H1 (cell line): ENCODE measurements around the gene C6orf52. TPM values are rescaled to one million over a fixed set of nuclear protein-coding genes. Genes with fewer than 3 reads are reported as not detected.

Experiments
- CTCF ChIA-PET: fragments of 300-600 bp; sonication (Branson Sonifier 250); formaldehyde crosslinking; loops from one replicate; lab custom pipeline; 2021; ENCODE audit not compliant: partially characterized antibody; lab: Charles Lee
- POLR2A ChIA-PET: fragments of 300-600 bp; sonication (Branson Sonifier 250); formaldehyde crosslinking; loops from one replicate; lab custom pipeline; 2021; ENCODE audit warnings: inconsistent platforms; ENCODE audit not compliant: partially characterized antibody; lab: Charles Lee
- DNase-seq, 2 experiments: peaks; one replicate each; pipeline versions ENCODE4 v3.0.0 to v3.0.0-alpha.2; 2010 to 2022; ENCODE audit warnings: low spot score in 2 of 2, low read depth in 1 of 2, mixed read lengths in 1 of 2
- FAIRE-seq: peaks from 2 replicates; lab custom pipeline; 2011; peaks lifted over from hg19 to GRCh38; lab: Jason Lieb, UNC
- H2AFZ ChIP-seq: 2 replicates; pipeline ENCODE4 v1.8.1; 2012; ENCODE audit warnings: low read length, inconsistent platforms
- H2AK5ac ChIP-seq: 2 replicates; pipeline ENCODE4 v1.6.1; 2013; ENCODE audit warnings: low read depth, low read length
- H2BK120ac ChIP-seq: replicated peaks from 2 replicates; pipeline ENCODE3; 2013; ENCODE audit warnings: low read depth, low read length, inconsistent platforms
- H2BK12ac ChIP-seq: 2 replicates; pipeline ENCODE4 v1.6.1; 2013; ENCODE audit warnings: low read depth, low read length
- H2BK15ac ChIP-seq: 2 replicates; pipeline ENCODE4 v1.6.1; 2013; ENCODE audit warnings: low read length
- H2BK20ac ChIP-seq: 2 replicates; pipeline ENCODE4 v1.6.1; 2013; ENCODE audit warnings: low read length
- H2BK5ac ChIP-seq: 2 replicates; pipeline ENCODE4 v1.6.1; 2013; ENCODE audit warnings: low read depth, low read length
- H3K14ac ChIP-seq: 2 replicates; pipeline ENCODE4 v1.6.1; 2013; ENCODE audit warnings: inconsistent platforms; ENCODE audit not compliant: insufficient read length
- H3K18ac ChIP-seq: 2 replicates; pipeline ENCODE4 v1.6.1; 2013; ENCODE audit warnings: low read length; ENCODE audit errors: extremely low read depth
- H3K23ac ChIP-seq: 2 replicates; pipeline ENCODE4 v1.6.1; 2013; ENCODE audit warnings: inconsistent platforms; ENCODE audit not compliant: insufficient read length
- H3K23me2 ChIP-seq: 2 replicates; pipeline ENCODE4 v1.6.1; 2013; ENCODE audit warnings: low read depth, low read length
- H3K27ac ChIP-seq: 2 replicates; pipeline ENCODE4 v1.6.1; 2011; ENCODE audit warnings: low read depth, low read length, inconsistent platforms
- H3K27me3 ChIP-seq, 4 experiments: replicated peaks in 1 of 4; 1 replicate in 1 of 4; 2 replicates in 3 of 4; pipeline versions ENCODE4 v1.6.1 to v1.8.1; 2011 to 2013; ENCODE audit warnings: low read length in 3 of 4, mild to moderate bottlenecking in 3 of 4, inconsistent platforms in 2 of 4, mixed read lengths in 2 of 4, moderate library complexity in 1 of 4; ENCODE audit not compliant: control insufficient read depth in 3 of 4, insufficient read depth in 3 of 4; ENCODE audit errors: extremely low read depth in 1 of 4
- H3K36me3 ChIP-seq, 4 experiments: 2 replicates each; pipeline versions ENCODE4 v1.6.1 to v1.8.1; 2011 to 2013; ENCODE audit warnings: mild to moderate bottlenecking in 4 of 4, low read length in 3 of 4, moderate library complexity in 2 of 4, control low read depth in 1 of 4, inconsistent platforms in 1 of 4; ENCODE audit not compliant: insufficient read depth in 4 of 4, control insufficient read depth in 2 of 4
- H3K4ac ChIP-seq: replicated peaks from 2 replicates; pipeline ENCODE3; 2013; ENCODE audit warnings: low read length, low read depth, mixed read lengths, inconsistent platforms; ENCODE audit not compliant: insufficient read length
- H3K4me1 ChIP-seq, 4 experiments: replicated peaks in 1 of 4; 1 replicate in 1 of 4; 2 replicates in 3 of 4; pipeline versions ENCODE4 v1.6.1 to v1.8.1; 2011 to 2013; ENCODE audit warnings: low read length in 3 of 4, inconsistent platforms in 2 of 4, mixed read lengths in 1 of 4; ENCODE audit not compliant: insufficient read depth in 4 of 4, control insufficient read depth in 3 of 4
- H3K4me2 ChIP-seq, 2 experiments: 2 replicates each; pipeline versions ENCODE4 v1.6.1 to v1.8.1; 2011 to 2013; ENCODE audit warnings: low read depth in 2 of 2, low read length in 2 of 2, control low read depth in 1 of 2, inconsistent platforms in 1 of 2, mild to moderate bottlenecking in 1 of 2; ENCODE audit not compliant: insufficient read depth in 1 of 2
- H3K4me3 ChIP-seq, 4 experiments: fragments of 200-600, 300-600 bp in 1 of 4; sonication (generic), shearing (Covaris generic), sonication (Bioruptor Twin) in 1 of 4; 2 replicates each; pipeline versions ENCODE4 v1.5.1 to v1.8.1; 2011 to 2016; ENCODE audit warnings: low read length in 4 of 4, low read depth in 3 of 4, control low read depth in 2 of 4, inconsistent platforms in 2 of 4, mild to moderate bottlenecking in 2 of 4, mixed read lengths in 1 of 4, moderate library complexity in 1 of 4; ENCODE audit not compliant: insufficient read depth in 2 of 4; ENCODE audit errors: extremely low read depth in 1 of 4
- H3K56ac ChIP-seq: replicated peaks from 2 replicates; pipeline ENCODE3; 2013; ENCODE audit warnings: low read depth, mild to moderate bottlenecking, mixed read lengths, low read length, inconsistent platforms; ENCODE audit not compliant: insufficient read length
- H3K79me1 ChIP-seq: 2 replicates; pipeline ENCODE4 v1.6.1; 2013; ENCODE audit warnings: low read depth, low read length, control low read depth
- H3K79me2 ChIP-seq, 2 experiments: 2 replicates each; pipeline versions ENCODE4 v1.6.1 to v1.8.1; 2012 to 2013; ENCODE audit warnings: low read length in 2 of 2, mild to moderate bottlenecking in 2 of 2, inconsistent platforms in 1 of 2; ENCODE audit not compliant: insufficient read depth in 2 of 2, control insufficient read depth in 1 of 2
- H3K9ac ChIP-seq, 4 experiments: replicated peaks in 1 of 4; 1 replicate in 1 of 4; 2 replicates in 3 of 4; pipeline versions ENCODE4 v1.6.1 to v1.8.1; 2011 to 2013; ENCODE audit warnings: low read depth in 3 of 4, low read length in 3 of 4, control low read depth in 2 of 4, mild to moderate bottlenecking in 2 of 4, moderate library complexity in 2 of 4, inconsistent platforms in 1 of 4; ENCODE audit errors: extremely low read depth in 1 of 4
- H3K9me3 ChIP-seq, 2 experiments: 2 replicates each; pipeline versions ENCODE4 v1.6.1 to v1.8.1; 2012 to 2013; ENCODE audit warnings: mild to moderate bottlenecking in 2 of 2, moderate library complexity in 2 of 2, control low read depth in 1 of 2, inconsistent platforms in 1 of 2, low read depth in 1 of 2, low read length in 1 of 2, mixed read lengths in 1 of 2; ENCODE audit not compliant: insufficient read depth in 2 of 2
- H4K20me1 ChIP-seq, 2 experiments: replicated peaks in 1 of 2; 2 replicates each; pipeline versions ENCODE3 to v1.8.1; 2011 to 2013; ENCODE audit warnings: inconsistent platforms in 2 of 2, low read length in 2 of 2, mild to moderate bottlenecking in 1 of 2; ENCODE audit not compliant: insufficient read depth in 2 of 2, control insufficient read depth in 1 of 2
- H4K5ac ChIP-seq: 2 replicates; pipeline ENCODE4 v1.6.1; 2013; ENCODE audit warnings: low read length, low read depth, mixed read lengths, inconsistent platforms; ENCODE audit not compliant: insufficient read length
- H4K8ac ChIP-seq: 2 replicates; pipeline ENCODE4 v1.8.0; 2013; ENCODE audit warnings: mild to moderate bottlenecking, moderate library complexity, low read length, inconsistent platforms; ENCODE audit not compliant: insufficient read depth; ENCODE audit errors: extremely low read depth
- H4K91ac ChIP-seq: replicated peaks from 2 replicates; pipeline ENCODE3; 2013; ENCODE audit warnings: low read length, mixed read lengths, inconsistent platforms; ENCODE audit not compliant: insufficient read length
- BACH1 ChIP-seq: IDR thresholded peaks from 2 replicates; pipeline ENCODE4 v1.6.1; 2012; ENCODE audit warnings: low read length, improper control_type of control experiment
- BCL11A ChIP-seq, 2 experiments: IDR thresholded peaks; one replicate each; pipeline ENCODE4 v1.6.1; 2011; ENCODE audit warnings: low read depth in 2 of 2, low read length in 2 of 2, mild to moderate bottlenecking in 2 of 2
- CEBPB ChIP-seq: IDR thresholded peaks from 2 replicates; pipeline ENCODE4 v1.6.1; 2012; ENCODE audit warnings: low read depth, low read length
- CHD1 ChIP-seq: IDR thresholded peaks from 2 replicates; pipeline ENCODE4 v1.6.1; 2012; ENCODE audit warnings: low read depth, low read length, improper control_type of control experiment
- HDAC2 ChIP-seq, 2 experiments: fragments of 300-600 bp in 1 of 2; sonication (generic) in 1 of 2; IDR thresholded peaks; 2 replicates each; pipeline ENCODE4 v1.6.1; 2011 to 2012; ENCODE audit warnings: low read depth in 2 of 2, low read length in 2 of 2, mild to moderate bottlenecking in 2 of 2, moderate library complexity in 2 of 2, borderline replicate concordance in 1 of 2, inconsistent platforms in 1 of 2
- KDM4A ChIP-seq: IDR thresholded peaks from one replicate; pipeline ENCODE4 v1.7.1; 2012; ENCODE audit warnings: low read depth, mild to moderate bottlenecking, moderate library complexity, low read length, inconsistent platforms; ENCODE audit not compliant: severe bottlenecking
- RFX5 ChIP-seq: IDR thresholded peaks from 2 replicates; pipeline ENCODE4 v1.6.1; 2011; ENCODE audit warnings: low read depth, low read length, improper control_type of control experiment, borderline replicate concordance
- RNF2 ChIP-seq: fragments of 200-900, 300-1000 bp; sonication (generic); IDR thresholded peaks from 2 replicates; pipeline ENCODE4 v1.7.1; 2016; ENCODE audit warnings: borderline replicate concordance, low read depth, mild to moderate bottlenecking, antibody characterized with exemption, low read length; ENCODE audit not compliant: poor library complexity, severe bottlenecking; ENCODE audit errors: missing control alignments
- RXRA ChIP-seq: IDR thresholded peaks from 2 replicates; pipeline ENCODE4 v1.6.1; 2011; ENCODE audit warnings: low read depth, mild to moderate bottlenecking, low read length, moderate library complexity; ENCODE audit not compliant: insufficient read depth
- SAP30 ChIP-seq: fragments of 300-600 bp; sonication (generic); IDR thresholded peaks from 2 replicates; pipeline ENCODE4 v1.7.1; 2012; ENCODE audit warnings: low read length, moderate library complexity, mild to moderate bottlenecking, inconsistent platforms; ENCODE audit not compliant: insufficient read depth, insufficient replicate concordance
- SIRT6 ChIP-seq: IDR thresholded peaks from one replicate; pipeline ENCODE4 v1.7.1; 2012; ENCODE audit warnings: low read length, inconsistent platforms
- ZNF274 ChIP-seq: IDR thresholded peaks from 2 replicates; pipeline ENCODE4 v1.7.0; 2012; ENCODE audit warnings: low read length, borderline replicate concordance; ENCODE audit errors: extremely low read depth
- WGBS, 2 experiments: shearing (Covaris generic) in 1 of 2; methylation state at CpG; one replicate each; pipeline versions ENCODE4 v1.1.6 to v1.1.7; 2013 to 2015; ENCODE audit warnings: low lambda C conversion rate in 2 of 2, mixed read lengths in 2 of 2, inconsistent platforms in 1 of 2, low coverage in 1 of 2, missing lambda C conversion rate in 1 of 2; ENCODE audit not compliant: insufficient replicate concordance in 2 of 2, insufficient coverage in 1 of 2, insufficient read length in 1 of 2; ENCODE audit errors: extremely low coverage in 1 of 2, missing lambda C conversion rate in 1 of 2; 5-methylcytosine and 5-hydroxymethylcytosine counted together
- polyA plus RNA-seq, 7 experiments: library from polyadenylated mRNA; depleted of rRNA in 3 of 7; stranded (reverse) in 5 of 7; unstranded in 2 of 7; fragments of >200 nt in 5 of 7; fragments of 200-250 nt in 2 of 7; gene quantifications; 1 replicate in 5 of 7; 2 replicates in 1 of 7; 4 replicates in 1 of 7; pipeline versions ENCODE4 v1.2.1 to v1.2.3, GENCODE V29; 2011 to 2013; ENCODE audit warnings: missing spikeins in 2 of 7, mixed read lengths in 2 of 7
- total RNA-seq: library from RNA; stranded (reverse); fragmentation: NEBNext Ultra II Directional; extraction: Animal tissue kit (Norgen Biotek cat#: 25700); gene quantifications from 2 replicates; pipeline ENCODE4 v1.2.1, GENCODE V29; 2021

C6orf52 gene
- total and polyA plus RNA-seq, 2 of the 8 experiments (the other 6 are each of a cell fraction or from before 2014, with no cell fraction given) = 1.5 to 3.1 TPM

DNA sequence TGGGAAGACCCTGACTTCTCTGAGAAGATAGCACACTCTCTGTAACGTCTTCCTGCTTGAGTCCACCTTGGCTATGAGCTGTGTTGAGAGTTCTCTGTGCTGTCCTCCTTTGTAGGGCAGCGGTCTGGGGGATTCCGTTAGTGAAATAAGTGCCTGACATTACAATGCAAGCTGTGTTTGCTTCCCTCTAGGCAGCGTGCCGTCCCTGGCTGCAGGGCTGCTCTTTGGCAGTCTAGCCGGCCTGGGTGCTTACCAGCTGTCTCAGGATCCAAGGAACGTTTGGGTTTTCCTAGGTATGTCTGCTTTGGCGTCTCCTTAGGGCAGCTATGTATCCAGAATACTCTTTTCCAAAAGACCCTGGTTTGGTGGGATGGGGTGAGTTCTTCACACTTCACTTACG lies 31.3 kb upstream of the C6orf52 start:
- H2BK20ac ChIP-seq = no peak overlapping the region
- no peak overlapping the region for H4K5ac ChIP-seq
- no peaks in the 10 kb centered on the region; a peak in 1 of 4 replicates for H3K9me3 ChIP-seq
- no peak overlapping the region for H3K18ac ChIP-seq
- no peak overlapping the region for H2BK120ac ChIP-seq
- no peak overlapping the region for H2BK12ac ChIP-seq
- DNase-seq = no peak
- peaks cover 8% of the 10 kb centered on the region; the same call in 1 of the 2 replicates for H3K79me1 ChIP-seq
- H4K91ac ChIP-seq = no peak overlapping the region
- no peak overlapping the region for H2BK5ac ChIP-seq
- no peak for FAIRE-seq
- H3K4ac ChIP-seq = no peak overlapping the region
- no peak overlapping the region for H3K27ac ChIP-seq
- H3K23me2 ChIP-seq = peaks cover 4% of the 10 kb centered on the region; the same call in 1 of the 2 replicates
- H2BK15ac ChIP-seq = no peak overlapping the region
- H2AK5ac ChIP-seq = no peak overlapping the region
- peaks cover 0 to 12% (median 4%) of the 10 kb centered on the region in 4 experiments; a peak in 3 of 7 replicates for H3K4me1 ChIP-seq
- H3K36me3 ChIP-seq = peaks cover 6 to 44% (median 20%) of the 10 kb centered on the region in 4 experiments
- ChIA-PET POLR2A (interaction anchor here (0.5 to 4.0 kb wide), 4 partner anchors 19 to 263 kb away, joined by 3 to 22 read pairs (median 3); partner anchors contain the start of gene TMEM14B), CTCF (interaction anchor here (0.6 kb wide), 1 partner anchor 32 kb away, joined by 3 read pairs; no protein-coding TSS in a partner anchor)
- whole genome bisulfite sequencing, 2 experiments = 84% methylated on average over 9 of the region's 9 CpGs; no CpG with 5 or more reads in 1 of the 2 experiments
- TF ChIP-seq CEBPB (no peak), BCL11A (IDR thresholded peaks at IDR 0.05; ENCODE audit: low read depth in 2 of 2, low read length in 2 of 2) (no peak), SAP30 (no peak), CHD1 (no peak), ZNF274 (no peak), SIRT6 (no peak), RXRA (no peak), KDM4A (no peak), BACH1 (no peak), RNF2 (no peak), HDAC2 (IDR thresholded peaks at IDR 0.05; ENCODE audit: borderline replicate concordance in 1 of 2, low read depth in 2 of 2, low read length in 2 of 2) (no peak), RFX5 (no peak)
- H3K4me3 ChIP-seq = no peak overlapping the region
- H3K4me2 ChIP-seq = no peak overlapping the region; a peak in 1 of 4 replicates
- no peak overlapping the region; a peak in 1 of 7 replicates for H3K9ac ChIP-seq
- no peak overlapping the region for H3K23ac ChIP-seq
- no peaks in the 10 kb centered on the region for H4K20me1 ChIP-seq
- no peak overlapping the region for H2AFZ ChIP-seq
- H3K79me2 ChIP-seq = peaks cover 8 to 18% of the 10 kb centered on the region in 2 experiments; a peak in 3 of 4 replicates
- no peak overlapping the region for H3K56ac ChIP-seq
- no peak overlapping the region for H4K8ac ChIP-seq
- H3K14ac ChIP-seq = no peak overlapping the region
- H3K27me3 ChIP-seq = no peaks in the 10 kb centered on the region
